ENCODE results near the gene ACTA1. TPM values are rescaled to one million over a fixed set of nuclear protein-coding genes. Genes with fewer than 3 reads are reported as not detected.

The ACTA1 gene
- total and polyA plus RNA-seq, 2 of the 13 experiments (the other 11 are each of a cell fraction or from before 2014, with no cell fraction given) = 1.4 to 5.2 TPM

- TF ChIP-seq SRF (IDR thresholded peaks at IDR 0.05; ENCODE audit: low read depth, low read length) (no peak), KAT7 (CRISPR knock-in tag; IDR thresholded peaks at IDR 0.05; ENCODE audit: borderline replicate concordance) (no peak), ZNF737 (CRISPR knock-in tag; IDR thresholded peaks at IDR 0.05; ENCODE audit: borderline replicate concordance) (no peak)
Observed at GRCh38 chr1:229456016-229456415, 22.1 kb upstream of the ACTA1 start (continued).

DNA sequence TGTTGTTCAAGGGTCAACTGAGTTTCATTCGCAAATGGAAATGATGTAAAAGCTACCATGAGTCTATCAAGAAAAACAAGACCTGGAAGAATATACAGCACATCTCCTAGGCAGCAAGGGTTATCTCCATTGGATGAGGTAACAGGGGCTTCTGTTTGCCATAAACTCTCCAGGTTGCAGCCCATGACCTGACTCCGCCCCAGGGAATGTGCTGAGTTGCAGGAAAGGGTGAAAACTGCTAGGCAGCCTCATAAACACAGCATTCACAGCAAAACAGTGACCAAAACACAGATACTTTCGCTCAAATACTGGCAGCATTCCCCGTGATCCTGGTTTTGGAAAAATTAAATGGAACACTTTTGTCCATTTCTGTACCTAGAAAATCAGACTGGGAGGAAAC is 20.2 kb upstream of the ACTA1 start:
- H3K36me3 ChIP-seq (replicated peaks in 1 of 2; ENCODE audit: control insufficient read depth in 1 of 2, insufficient read depth in 2 of 2, low read length in 2 of 2) = peaks cover 5 to 11% of the 10 kb centered on the region in 2 experiments
- POLR2A ChIA-PET = no interaction called here
- H3K27ac ChIP-seq (ENCODE audit: extremely low read length, insufficient read depth, low read length) = no peak overlapping the region
- H3K27me3 ChIP-seq (ENCODE audit: control insufficient read depth in 1 of 2, insufficient read depth in 2 of 2, low read length in 2 of 2) = no peaks in the 10 kb centered on the region
- DNase-seq (ENCODE audit: low spot score) (no peak), FAIRE-seq (no peak), ATAC-seq (no peak)
- intact Hi-C loops (cut with micrococcal nuclease; ENCODE audit: unreplicated experiment) = no loop called here
- CTCF ChIA-PET (ENCODE audit: low intra/inter-chr PET ratio, low total read pairs) = interaction anchor here (2.2 kb wide), 1 partner anchor 196 kb away, joined by 11 read pairs; no protein-coding TSS in a partner anchor
- BruUV-seq (replicated peaks) = no TSS peak
- no peaks in the 10 kb centered on the region for H3K79me2 ChIP-seq (ENCODE audit: insufficient read depth, low read length)
- H3K4me2 ChIP-seq (ENCODE audit: low read depth, low read length) = no peak overlapping the region
- 98% methylated on average over 4 of the region's 4 CpGs for WGBS (ENCODE audit: low lambda C conversion rate)
- no peak overlapping the region for H3K9ac ChIP-seq (ENCODE audit: insufficient read depth, low read depth, low read length)
- no peak overlapping the region for H3K4me3 ChIP-seq (replicated peaks in 1 of 3; ENCODE audit: insufficient read depth in 1 of 3, low read depth in 2 of 3, low read length in 3 of 3)
- H3K9me3 ChIP-seq (ENCODE audit: low read length) = no peaks in the 10 kb centered on the region
- H3K4me1 ChIP-seq (ENCODE audit: insufficient read depth, low read length) = no peaks in the 10 kb centered on the region
- TF ChIP-seq HOXA3 (CRISPR knock-in tag; IDR thresholded peaks at IDR 0.05) (no peak), MAFK (conservative IDR thresholded peaks at IDR 0.05 in 1 of 2, IDR thresholded peaks at IDR 0.05 in 1 of 2; ENCODE audit: low read length in 2 of 2) (peak; percentile 35 to 44; a peak in 2 of 4 replicates), MAFF (IDR thresholded peaks at IDR 0.05; ENCODE audit: low read depth, low read length) (peak; percentile 44; the same call in 1 of the 2 replicates)
- in situ Hi-C loops (cut with HindIII; ENCODE audit: extremely low pct_ligation_motif_present, low pct_unique_long_range_greater_than_20kb) = no loop called here
- no peaks in the 10 kb centered on the region; the same call in 1 of the 2 replicates for H4K20me1 ChIP-seq (ENCODE audit: insufficient read depth, low read length)
- H2AFZ ChIP-seq (ENCODE audit: low read length) = no peak overlapping the region
